Measurements from ENCODE around the gene SHC1.

DNA sequence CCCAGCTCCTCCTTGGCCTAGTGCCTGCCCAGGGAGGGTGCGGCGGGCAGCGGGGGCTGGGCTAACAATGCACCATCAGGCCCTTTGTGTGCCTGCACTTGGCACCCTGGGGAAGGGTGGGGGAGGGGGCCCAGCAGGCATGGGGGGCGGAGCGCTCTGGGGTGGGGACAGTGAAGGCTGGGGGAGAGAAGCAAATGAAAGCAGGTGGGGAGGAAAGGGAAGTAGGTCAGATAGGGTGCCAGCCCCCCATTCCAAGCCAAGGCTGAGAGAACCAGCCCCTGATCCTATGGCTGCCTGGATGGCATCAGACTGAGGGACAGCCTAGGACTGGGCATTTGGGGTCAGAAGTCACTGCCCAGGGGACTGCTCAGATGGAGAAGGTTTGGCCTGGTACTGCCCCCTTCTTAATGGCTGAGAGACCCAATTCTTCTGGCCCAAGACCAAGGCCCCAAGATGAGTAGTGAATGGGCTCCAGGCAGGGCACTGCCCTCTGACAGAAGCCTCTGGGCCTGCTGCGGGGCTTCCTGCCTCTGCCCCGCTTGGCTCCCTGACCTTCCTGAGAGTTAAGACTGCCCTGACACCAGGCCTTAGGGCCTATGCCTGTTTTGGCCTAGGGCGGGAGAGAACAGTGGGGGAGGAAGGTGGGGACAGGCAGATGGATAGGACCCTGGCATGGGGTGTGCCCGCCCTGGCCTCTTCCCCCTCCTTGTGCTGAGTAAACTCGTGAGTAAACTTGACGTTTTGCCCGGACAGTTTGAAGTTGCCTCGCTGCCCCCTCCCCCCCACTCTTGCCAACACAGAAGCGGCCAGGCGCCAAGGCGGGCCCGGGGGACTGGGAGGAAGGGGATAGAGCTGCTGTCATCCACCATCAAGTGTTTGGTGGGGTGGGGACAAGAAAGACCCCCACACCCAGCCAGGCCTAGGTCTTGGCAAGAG, 34.8 kb upstream of the SHC1 start:
- TF ChIP-seq, protein P1, sequence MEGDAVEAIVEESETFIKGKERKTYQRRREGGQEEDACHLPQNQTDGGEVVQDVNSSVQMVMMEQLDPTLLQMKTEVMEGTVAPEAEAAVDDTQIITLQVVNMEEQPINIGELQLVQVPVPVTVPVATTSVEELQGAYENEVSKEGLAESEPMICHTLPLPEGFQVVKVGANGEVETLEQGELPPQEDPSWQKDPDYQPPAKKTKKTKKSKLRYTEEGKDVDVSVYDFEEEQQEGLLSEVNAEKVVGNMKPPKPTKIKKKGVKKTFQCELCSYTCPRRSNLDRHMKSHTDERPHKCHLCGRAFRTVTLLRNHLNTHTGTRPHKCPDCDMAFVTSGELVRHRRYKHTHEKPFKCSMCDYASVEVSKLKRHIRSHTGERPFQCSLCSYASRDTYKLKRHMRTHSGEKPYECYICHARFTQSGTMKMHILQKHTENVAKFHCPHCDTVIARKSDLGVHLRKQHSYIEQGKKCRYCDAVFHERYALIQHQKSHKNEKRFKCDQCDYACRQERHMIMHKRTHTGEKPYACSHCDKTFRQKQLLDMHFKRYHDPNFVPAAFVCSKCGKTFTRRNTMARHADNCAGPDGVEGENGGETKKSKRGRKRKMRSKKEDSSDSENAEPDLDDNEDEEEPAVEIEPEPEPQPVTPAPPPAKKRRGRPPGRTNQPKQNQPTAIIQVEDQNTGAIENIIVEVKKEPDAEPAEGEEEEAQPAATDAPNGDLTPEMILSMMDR (IDR thresholded peaks at IDR 0.05) = no peak
- TF ChIP-seq EZH2 (IDR thresholded peaks at IDR 0.05) (no peak), EZH2phosphoT487 (IDR thresholded peaks at IDR 0.05) (no peak)

All from neural progenitor cell (in vitro differentiated cells).